Testis (tissue), 3 donors: ENCODE data around the gene LYRM4. TPM values are rescaled to one million over a fixed set of nuclear protein-coding genes. Genes with fewer than 3 reads are reported as not detected.

ENCODE experiments used
- DNase-seq: peaks from one replicate; pipeline ENCODE4 v3.0.0-alpha.2; 2019
- H3K27ac ChIP-seq, 2 donors: fragments of 200-600 bp; sonication (generic); one replicate each; pipeline ENCODE4 v1.5.1; 2019
- H3K27me3 ChIP-seq: fragments of 200-600 bp; sonication (generic); one replicate; pipeline ENCODE4 v1.5.1; 2019
- H3K36me3 ChIP-seq: fragments of 200-600 bp; sonication (generic); one replicate; pipeline ENCODE4 v1.5.1; 2017; ENCODE audit warnings: low read depth; ENCODE audit errors: missing control alignments
- H3K4me1 ChIP-seq: fragments of 200-600 bp; sonication (generic); one replicate; pipeline ENCODE4 v1.5.1; 2019
- H3K4me3 ChIP-seq, 2 donors: fragments of 200-600 bp; sonication (generic); one replicate each; pipeline ENCODE4 v1.5.1; 2017 to 2019
- H3K9me3 ChIP-seq: fragments of 200-600 bp; sonication (generic); one replicate; pipeline ENCODE4 v1.5.1; 2017
- POLR2A ChIP-seq: fragments of 450-650 bp; IDR thresholded peaks from one replicate; pipeline ENCODE4 v1.6.1; 2017; ENCODE audit warnings: antibody characterized with exemption, mild to moderate bottlenecking, moderate library complexity
- WGBS, 2 donors: methylation state at CpG; one replicate each; pipeline ENCODE4 v1.1.5; 2018; 5-methylcytosine and 5-hydroxymethylcytosine counted together
- intact Hi-C: fragments of 100-400 bp; cut with DNase I; formaldehyde crosslinking; loops from one replicate; pipeline ENCODE4 v1.15.1; 2023; ENCODE audit warnings: low total_unique reads
- polyA plus RNA-seq: library from polyadenylated mRNA; stranded (reverse); fragments of 350-450 nt; fragmentation: Illumina TruSeq; extraction: RNeasy Lipid Tissue Mini Kit (QIAGEN cat#74804); gene quantifications from one replicate; pipeline ENCODE4 v1.2.3, GENCODE V29; 2014; ENCODE audit warnings: low read depth, low replicate concordance; ENCODE audit not compliant: insufficient read depth
- total RNA-seq, 2 donors: library from RNA; depleted of rRNA; stranded (reverse); fragments of >200 nt; gene quantifications; one replicate each; pipeline ENCODE4 v1.2.3, GENCODE V29; 2016
- TF ChIP-seq, protein P1 (sequence below), 3 experiments: fragments of 450-650 bp in 2 of 3; fragments of 200-600 bp in 1 of 3; sonication (generic) in 1 of 3; IDR thresholded peaks; one replicate each; pipeline ENCODE4 v1.5.1; 2016 to 2019; ENCODE audit warnings: antibody characterized with exemption in 3 of 3, mild to moderate bottlenecking in 2 of 3, moderate library complexity in 1 of 3

LYRM4 gene
- total and polyA plus RNA-seq, 3 donors from 2014 or later, result 18.5 to 41.8 (median 23.0) TPM

DNA sequence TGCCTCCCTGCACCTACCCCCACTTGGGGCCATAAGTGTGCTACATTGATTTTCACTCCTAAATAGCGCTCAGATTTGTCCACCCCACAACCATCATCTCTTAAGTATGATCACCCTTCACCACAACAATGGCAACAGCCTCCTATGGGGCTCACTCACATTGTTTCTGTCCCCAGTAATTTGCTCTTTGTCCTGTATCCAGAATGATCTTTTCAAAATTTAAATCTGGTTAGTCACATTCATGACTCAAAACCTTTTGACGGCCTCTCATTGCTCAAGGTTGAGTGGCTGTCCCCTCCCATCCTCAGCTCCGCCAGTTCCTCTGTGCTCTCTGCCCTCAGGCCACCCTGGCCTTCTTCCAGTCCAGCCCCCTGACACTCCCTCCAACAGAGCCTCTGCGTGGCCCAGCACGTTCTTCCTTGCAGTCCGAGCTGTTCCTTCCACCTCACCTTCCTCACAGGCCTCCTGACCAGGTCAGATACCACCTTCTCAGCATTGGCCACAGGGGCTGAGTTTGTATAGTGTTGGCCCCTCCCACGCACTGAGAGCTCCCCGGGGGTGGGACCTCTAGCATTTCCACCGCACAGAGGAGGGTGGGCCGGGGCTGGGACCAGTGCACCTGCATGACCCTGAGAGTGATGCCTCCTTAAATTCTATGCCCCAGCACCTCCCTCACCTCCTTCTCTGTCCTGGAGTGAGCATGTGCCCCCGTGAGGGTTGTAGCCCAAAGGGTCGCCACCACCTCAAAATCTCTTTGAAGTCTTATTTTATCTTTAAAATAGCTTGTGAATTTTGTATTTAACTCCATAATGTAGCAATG, 178.1 kb downstream of the LYRM4 start:
- intact Hi-C loops, result no loop called here
- TF ChIP-seq, protein P1, sequence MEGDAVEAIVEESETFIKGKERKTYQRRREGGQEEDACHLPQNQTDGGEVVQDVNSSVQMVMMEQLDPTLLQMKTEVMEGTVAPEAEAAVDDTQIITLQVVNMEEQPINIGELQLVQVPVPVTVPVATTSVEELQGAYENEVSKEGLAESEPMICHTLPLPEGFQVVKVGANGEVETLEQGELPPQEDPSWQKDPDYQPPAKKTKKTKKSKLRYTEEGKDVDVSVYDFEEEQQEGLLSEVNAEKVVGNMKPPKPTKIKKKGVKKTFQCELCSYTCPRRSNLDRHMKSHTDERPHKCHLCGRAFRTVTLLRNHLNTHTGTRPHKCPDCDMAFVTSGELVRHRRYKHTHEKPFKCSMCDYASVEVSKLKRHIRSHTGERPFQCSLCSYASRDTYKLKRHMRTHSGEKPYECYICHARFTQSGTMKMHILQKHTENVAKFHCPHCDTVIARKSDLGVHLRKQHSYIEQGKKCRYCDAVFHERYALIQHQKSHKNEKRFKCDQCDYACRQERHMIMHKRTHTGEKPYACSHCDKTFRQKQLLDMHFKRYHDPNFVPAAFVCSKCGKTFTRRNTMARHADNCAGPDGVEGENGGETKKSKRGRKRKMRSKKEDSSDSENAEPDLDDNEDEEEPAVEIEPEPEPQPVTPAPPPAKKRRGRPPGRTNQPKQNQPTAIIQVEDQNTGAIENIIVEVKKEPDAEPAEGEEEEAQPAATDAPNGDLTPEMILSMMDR (IDR thresholded peaks at IDR 0.05), result no peak
- TF ChIP-seq POLR2A, result no peak
- H3K27ac ChIP-seq, result no peak overlapping the region

DNA sequence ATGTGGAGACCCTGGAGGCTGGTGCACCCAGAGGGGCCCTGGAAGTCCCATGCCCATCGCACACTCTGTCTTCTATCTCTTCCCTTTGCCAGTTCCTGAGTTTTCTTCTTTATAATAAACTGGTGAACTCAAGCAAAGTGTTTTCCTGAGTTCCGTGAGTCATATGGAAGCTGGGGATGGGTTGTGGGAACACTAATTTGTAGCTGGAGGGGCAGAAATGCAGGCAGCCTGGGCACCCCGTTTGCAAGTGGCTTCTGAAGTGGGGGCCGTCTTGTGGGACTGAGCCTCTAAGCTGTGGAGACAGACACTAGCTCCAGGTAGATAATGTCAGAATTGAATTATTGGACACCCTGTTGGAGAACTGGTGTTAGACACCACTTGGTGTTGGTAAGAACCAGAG, 178.8 kb downstream of the LYRM4 start:
- Histone ChIP-seq H3K36me3 (no peaks in the 10 kb centered on the region), H3K4me3 (no peak overlapping the region), H3K4me1 (peaks cover 7% of the 10 kb centered on the region), H3K27me3 (no peaks in the 10 kb centered on the region), H3K9me3 (no peaks in the 10 kb centered on the region), H3K27ac (no peak overlapping the region)
- WGBS, 2 donors, result 65 to 84% methylated on average over 3 to 4 of the region's 4 CpGs
- DNase-seq, result no peak
- intact Hi-C loops, result no loop called here
- TF ChIP-seq, protein P1 (IDR thresholded peaks at IDR 0.05), result no peak
- TF ChIP-seq POLR2A, result no peak

More for the DNA sequence above, 178.1 kb downstream of the LYRM4 start:
- peaks cover 7% of the 10 kb centered on the region for H3K4me1 ChIP-seq
- no peak overlapping the region for H3K4me3 ChIP-seq
- H3K27me3 ChIP-seq, result no peaks in the 10 kb centered on the region
- no peak for DNase-seq
- WGBS, 2 donors, result 74 to 78% methylated on average over 12 of the region's 12 CpGs
- H3K36me3 ChIP-seq, result no peaks in the 10 kb centered on the region
- no peaks in the 10 kb centered on the region for H3K9me3 ChIP-seq

DNA sequence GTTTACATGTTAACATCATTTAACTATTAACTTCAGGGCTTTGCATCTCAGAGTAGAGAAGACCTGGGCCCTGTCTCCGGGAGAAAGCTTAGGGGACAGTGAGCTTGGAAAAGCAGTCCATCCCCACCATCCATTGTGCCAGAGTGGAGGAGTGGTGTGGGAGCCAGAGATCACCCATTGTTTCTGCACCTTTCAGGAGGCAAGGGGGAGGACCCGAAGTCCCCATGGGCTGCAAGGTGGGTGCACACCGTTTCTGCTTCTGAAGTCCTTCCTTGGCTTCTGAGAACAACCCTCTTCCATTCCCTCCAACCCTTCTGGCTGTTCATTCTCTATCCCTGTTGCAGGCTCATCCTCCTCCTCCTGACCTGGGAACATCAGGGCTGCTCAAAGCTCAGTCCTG, 179.6 kb downstream of the LYRM4 start:
- TF ChIP-seq, protein P1 (IDR thresholded peaks at IDR 0.05), result no peak
- TF ChIP-seq POLR2A, result no peak
- intact Hi-C loops, result no loop called here
- Histone ChIP-seq H3K27me3 (no peaks in the 10 kb centered on the region), H3K27ac (no peak overlapping the region), H3K4me1 (peaks cover 2% of the 10 kb centered on the region), H3K9me3 (no peaks in the 10 kb centered on the region), H3K36me3 (no peaks in the 10 kb centered on the region), H3K4me3 (no peak overlapping the region)
- DNase-seq, result no peak
- 94 to 97% methylated on average over 3 of the region's 3 CpGs for WGBS, 2 donors

DNA sequence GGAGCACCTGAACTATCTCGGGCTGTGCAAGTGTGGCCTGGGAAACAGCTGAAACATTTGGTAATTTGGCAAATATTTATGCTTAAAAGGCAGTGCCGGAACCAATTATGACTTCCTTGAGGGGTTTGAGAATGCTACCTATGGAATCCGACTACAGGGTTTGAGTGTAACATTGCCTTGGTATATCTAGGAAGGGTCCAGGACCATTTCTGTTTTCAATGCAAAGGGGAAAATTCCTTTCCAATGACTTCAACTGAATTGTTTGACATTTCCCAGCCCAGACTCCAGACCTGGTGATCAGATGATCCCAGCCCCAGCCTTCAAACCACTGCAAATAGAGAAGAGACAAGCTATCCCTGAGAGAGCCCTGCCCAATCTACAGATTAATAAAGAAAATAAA, 180.2 kb downstream of the LYRM4 start:
- Histone ChIP-seq H3K9me3 (no peaks in the 10 kb centered on the region), H3K4me1 (no peaks in the 10 kb centered on the region), H3K36me3 (no peaks in the 10 kb centered on the region), H3K4me3 (no peak overlapping the region), H3K27me3 (no peaks in the 10 kb centered on the region), H3K27ac (no peak overlapping the region)
- TF ChIP-seq, protein P1 (IDR thresholded peaks at IDR 0.05), result no peak
- no peak for TF ChIP-seq POLR2A
- no peak for DNase-seq
- WGBS, 2 donors, result 61 to 63% methylated on average over 3 of the region's 3 CpGs
- intact Hi-C loops, result no loop called here

DNA sequence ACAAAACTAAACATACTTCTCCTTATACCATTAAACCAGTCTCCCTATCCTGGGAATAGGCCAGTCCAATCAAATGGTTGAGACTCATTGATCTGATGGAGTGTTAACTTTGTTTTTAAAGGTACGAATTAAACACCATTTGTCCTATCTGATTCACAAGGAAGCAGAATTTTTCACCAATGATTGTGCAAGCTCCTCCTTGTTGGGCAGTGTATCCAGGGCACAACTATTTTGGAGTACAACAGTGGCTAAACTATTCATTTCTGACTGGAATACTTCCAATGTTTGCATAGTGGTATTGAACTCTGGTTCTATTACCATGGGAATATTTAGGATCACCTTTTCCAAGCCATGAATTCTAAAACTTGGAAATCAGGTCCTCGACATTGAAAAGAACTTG, 181.1 kb downstream of the LYRM4 start:
- H3K4me1 ChIP-seq, result no peaks in the 10 kb centered on the region
- TF ChIP-seq POLR2A, result no peak
- TF ChIP-seq, protein P1 (IDR thresholded peaks at IDR 0.05), result no peak
- intact Hi-C loops, result no loop called here
- no peak for DNase-seq
- 86 to 95% methylated on average over 2 of the region's 2 CpGs for WGBS, 2 donors
- H3K27ac ChIP-seq, result no peak overlapping the region
- H3K9me3 ChIP-seq, result no peaks in the 10 kb centered on the region
- H3K27me3 ChIP-seq, result no peaks in the 10 kb centered on the region
- H3K36me3 ChIP-seq, result no peaks in the 10 kb centered on the region
- no peak overlapping the region for H3K4me3 ChIP-seq
